CD4-positive, alpha-beta T cell (primary cell): ENCODE results near the gene AFAP1. TPM values are rescaled to one million over a fixed set of nuclear protein-coding genes. Genes with fewer than 3 reads are reported as not detected.

ENCODE experiments used
- ATAC-seq: fragments of 200-7000 bp; cut with Tn5 transposase; one replicate; pipeline ENCODE4 v1.10.0; 2022; ENCODE audit warnings: mild to moderate bottlenecking; ENCODE audit not compliant: poor library complexity
- CTCF ChIA-PET: fragments of 350-600 bp; sonication (Branson Sonifier 250); formaldehyde crosslinking; loops from one replicate; lab custom pipeline; 2021; ENCODE audit warnings: antibody characterized with exemption, inconsistent platforms; lab: Charles Lee
- POLR2A ChIA-PET: fragments of 350-600 bp; sonication (Branson Sonifier 250); formaldehyde crosslinking; loops from one replicate; lab custom pipeline; 2021; ENCODE audit warnings: antibody characterized with exemption, inconsistent platforms; lab: Charles Lee
- DNase-seq, 14 experiments: peaks; one replicate each; pipeline ENCODE4 v3.0.0-alpha.2; 2013 to 2020; ENCODE audit warnings: mixed read lengths in 2 of 14
- H3K27ac ChIP-seq, 2 donors: one replicate each; pipeline versions ENCODE4 v1.5.1 to v1.7.0; 2013; ENCODE audit warnings: low read length in 2 of 2, low read depth in 1 of 2, mild to moderate bottlenecking in 1 of 2
- H3K27me3 ChIP-seq, 2 experiments: 1 replicate in 1 of 2; 2 replicates in 1 of 2; pipeline versions ENCODE4 v1.6.1 to v1.7.0; 2013; ENCODE audit warnings: low read length in 2 of 2, control low read depth in 1 of 2, mild to moderate bottlenecking in 1 of 2, moderate library complexity in 1 of 2; ENCODE audit not compliant: insufficient read depth in 2 of 2, control insufficient read depth in 1 of 2
- H3K36me3 ChIP-seq: one replicate; pipeline ENCODE4 v1.6.1; 2013; ENCODE audit warnings: low read length, control low read depth; ENCODE audit not compliant: insufficient read depth
- H3K4me1 ChIP-seq: one replicate; pipeline ENCODE4 v1.6.1; 2013; ENCODE audit warnings: low read length, control low read depth; ENCODE audit not compliant: insufficient read depth
- H3K4me3 ChIP-seq: one replicate; pipeline ENCODE4 v1.5.1; 2013; ENCODE audit warnings: mild to moderate bottlenecking, low read length, moderate library complexity
- H3K9me3 ChIP-seq, 2 experiments: 1 replicate in 1 of 2; 2 replicates in 1 of 2; pipeline versions ENCODE4 v1.6.1 to v1.7.0; 2013; ENCODE audit warnings: low read length in 2 of 2, mild to moderate bottlenecking in 2 of 2, control low read depth in 1 of 2, moderate library complexity in 1 of 2; ENCODE audit not compliant: control insufficient read depth in 1 of 2, insufficient read depth in 1 of 2
- H3K27ac Mint-ChIP-seq: one replicate; pipeline ENCODE4 v1.8.0; 2020; ENCODE audit warnings: mixed read lengths
- H3K27me3 Mint-ChIP-seq: one replicate; pipeline ENCODE4 v1.8.0; 2021; ENCODE audit warnings: mixed read lengths
- H3K36me3 Mint-ChIP-seq: one replicate; pipeline ENCODE4 v1.8.0; 2021; ENCODE audit warnings: low read depth, mixed read lengths
- H3K4me1 Mint-ChIP-seq: one replicate; pipeline ENCODE4 v1.8.0; 2021; ENCODE audit warnings: low read depth, mixed read lengths
- H3K4me3 Mint-ChIP-seq: one replicate; pipeline ENCODE4 v1.8.0; 2020; ENCODE audit warnings: mild to moderate bottlenecking, mixed read lengths
- H3K9me3 Mint-ChIP-seq: one replicate; pipeline ENCODE4 v1.8.0; 2020; ENCODE audit warnings: mixed read lengths
- CTCF ChIP-seq: fragments of 200-600 bp; IDR thresholded peaks from one replicate; pipeline ENCODE4 v1.8.0; 2022; ENCODE audit warnings: antibody characterized with exemption, mild to moderate bottlenecking
- intact Hi-C, 2 experiments: fragments of 100-400 bp; cut with DNase I in 1 of 2; cut with micrococcal nuclease in 1 of 2; formaldehyde crosslinking; loops; one replicate each; pipeline versions ENCODE4 v1.15.1 to v1.9.0; 2023 to 2025; cut with DNase I, micrococcal nuclease
- total RNA-seq, 174 experiments: library from RNA in 2 of 174; stranded (reverse) in 2 of 174; gene quantifications; one replicate each; pipeline ENCODE4 v1.2.3 and lab custom pipeline; 2021 to 2026

Gene AFAP1
- total RNA-seq, 2 experiments from 2014 or later, result 9.8 to 10.9 TPM

DNA sequence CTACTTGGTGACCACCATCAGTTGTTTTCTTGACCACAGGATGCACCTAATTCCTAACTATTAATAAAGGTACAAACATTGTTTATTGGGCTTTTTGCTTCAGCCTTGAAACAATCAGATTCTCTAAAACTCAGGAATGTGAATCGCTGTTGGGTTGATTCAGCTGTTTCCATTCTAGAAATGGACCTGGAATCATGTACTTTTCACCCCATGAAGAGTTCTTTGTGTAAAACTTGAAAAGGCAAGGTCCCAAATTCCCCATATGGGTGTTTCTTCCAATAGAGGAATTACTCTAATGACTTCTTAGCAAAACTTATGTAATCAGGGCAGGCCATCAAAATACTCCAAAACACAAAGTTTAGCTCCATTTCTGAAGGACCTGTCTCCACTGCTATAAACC is 7.4 kb downstream of the AFAP1 start:
- Histone ChIP-seq H3K27me3 (no peaks in the 10 kb centered on the region), H3K4me3 (no peak overlapping the region), H3K36me3 (no peaks in the 10 kb centered on the region), H3K27ac (no peak overlapping the region), H3K4me1 (peaks cover 4% of the 10 kb centered on the region), H3K9me3 (no peaks in the 10 kb centered on the region)
- intact Hi-C loops, result loop anchor here (10.0 kb wide), 3 partner anchors 53 to 1357 kb away; partner anchors contain the start of gene MAN2B2 (in 1 of the 2)
- peaks cover 7% of the 10 kb centered on the region for H3K27me3 Mint-ChIP-seq
- H3K4me3 Mint-ChIP-seq, result no peak overlapping the region
- TF ChIP-seq CTCF, result no peak
- no peaks in the 10 kb centered on the region for H3K9me3 Mint-ChIP-seq
- ATAC-seq (no peak), DNase-seq (no peak)
- ChIA-PET POLR2A (no interaction called here), CTCF (no interaction called here)
- H3K4me1 Mint-ChIP-seq, result peaks cover 37% of the 10 kb centered on the region
- no peak overlapping the region for H3K27ac Mint-ChIP-seq
- no peaks in the 10 kb centered on the region for H3K36me3 Mint-ChIP-seq

GRCh38 chr4:7929118-7929951 is 10.3 kb downstream of the AFAP1 start:
- intact Hi-C loops, result no loop called here
- Histone ChIP-seq H3K9me3 (peaks cover 0 to 10% of the 10 kb centered on the region in 2 experiments), H3K4me1 (peaks cover 4% of the 10 kb centered on the region), H3K27me3 (no peaks in the 10 kb centered on the region), H3K4me3 (no peak overlapping the region), H3K27ac (no peak overlapping the region), H3K36me3 (no peaks in the 10 kb centered on the region)
- no peak overlapping the region for H3K27ac Mint-ChIP-seq
- H3K4me1 Mint-ChIP-seq, result peaks cover 22% of the 10 kb centered on the region
- DNase-seq, result no peak
- no peaks in the 10 kb centered on the region for H3K36me3 Mint-ChIP-seq
- ATAC-seq, result no peak
- no peak for TF ChIP-seq CTCF
- no peak overlapping the region for H3K4me3 Mint-ChIP-seq
- POLR2A ChIA-PET, result interaction anchor here (2.6 kb wide), 1 partner anchor 11 kb away, joined by 11 read pairs; the partner anchor contains the start of gene AFAP1
- no peaks in the 10 kb centered on the region for H3K27me3 Mint-ChIP-seq
- peaks cover 2% of the 10 kb centered on the region for H3K9me3 Mint-ChIP-seq
- CTCF ChIA-PET, result no interaction called here

DNA sequence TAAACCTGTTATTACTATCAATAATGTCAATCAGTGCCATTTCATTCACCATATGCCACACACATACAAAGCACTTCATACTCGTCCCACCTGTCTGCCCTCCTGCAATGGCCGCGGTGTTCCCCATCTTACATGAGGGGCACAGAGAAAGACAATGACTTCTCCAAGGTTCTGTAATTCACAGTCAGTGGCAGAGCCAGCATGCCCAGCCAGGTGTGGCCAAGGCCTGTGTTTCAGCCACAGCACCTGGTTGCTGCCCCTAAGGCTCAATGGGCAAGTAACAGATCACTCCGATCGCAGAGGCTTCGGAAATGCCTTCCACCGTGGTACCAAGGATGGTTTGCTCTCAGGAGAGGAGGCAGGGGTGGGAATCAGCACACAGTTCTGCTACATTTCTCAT is 10.9 kb downstream of the AFAP1 start:
- no peak for TF ChIP-seq CTCF
- no peak for DNase-seq
- no peak for ATAC-seq
- no peaks in the 10 kb centered on the region for H3K36me3 ChIP-seq
- ChIA-PET CTCF (interaction anchor here (0.5 kb wide), 1 partner anchor 54 kb away, joined by 4 read pairs; no protein-coding TSS in a partner anchor), POLR2A (interaction anchor here (2.6 kb wide), 1 partner anchor 12 kb away, joined by 11 read pairs; the partner anchor contains the start of gene AFAP1)
- no peaks in the 10 kb centered on the region for H3K36me3 Mint-ChIP-seq
- peaks cover 4% of the 10 kb centered on the region for H3K4me1 ChIP-seq
- no peak overlapping the region for H3K27ac Mint-ChIP-seq
- H3K27ac ChIP-seq, result no peak overlapping the region
- H3K4me1 Mint-ChIP-seq, result peaks cover 15% of the 10 kb centered on the region
- peaks cover 0 to 10% of the 10 kb centered on the region in 2 experiments for H3K9me3 ChIP-seq
- H3K9me3 Mint-ChIP-seq, result peaks cover 2% of the 10 kb centered on the region
- intact Hi-C loops, result no loop called here
- no peaks in the 10 kb centered on the region for H3K27me3 Mint-ChIP-seq
- H3K4me3 ChIP-seq, result no peak overlapping the region
- H3K27me3 ChIP-seq, result no peaks in the 10 kb centered on the region
- H3K4me3 Mint-ChIP-seq, result no peak overlapping the region
